SK-N-SH (cell line): ENCODE measurements around the gene HELT.

Experiments
- EZH2phosphoT487 ChIP-seq: fragments of 200-600 bp; sonication (generic); IDR thresholded peaks from 2 replicates; pipeline ENCODE4 v1.6.1; 2017; ENCODE audit warnings: low read depth, mixed run types, mild to moderate bottlenecking, antibody characterized with exemption, moderate library complexity, borderline replicate concordance
- GABPA ChIP-seq: IDR thresholded peaks from 2 replicates; pipeline ENCODE4 v1.4.0; 2012; ENCODE audit warnings: low read depth, mild to moderate bottlenecking
- JUND ChIP-seq: IDR thresholded peaks from 2 replicates; pipeline ENCODE4 v1.4.0; 2012
- RAD21 ChIP-seq: IDR thresholded peaks from 2 replicates; pipeline ENCODE4 v1.6.1; 2012; ENCODE audit warnings: mild to moderate bottlenecking, low read length
- RFX5 ChIP-seq: IDR thresholded peaks from 2 replicates; pipeline ENCODE4 v1.6.1; 2012; ENCODE audit warnings: mild to moderate bottlenecking, improper control_type of control experiment, low read length
- TAF1 ChIP-seq: IDR thresholded peaks from 2 replicates; pipeline ENCODE4 v1.6.1; 2012; ENCODE audit warnings: low read depth, mild to moderate bottlenecking, low read length, moderate library complexity, borderline replicate concordance
- TF ChIP-seq, protein P1 (sequence below): fragments of 200-600 bp; sonication (generic); IDR thresholded peaks from 2 replicates; pipeline ENCODE4 v1.6.1; 2017; ENCODE audit warnings: antibody characterized with exemption, mild to moderate bottlenecking, moderate library complexity

DNA sequence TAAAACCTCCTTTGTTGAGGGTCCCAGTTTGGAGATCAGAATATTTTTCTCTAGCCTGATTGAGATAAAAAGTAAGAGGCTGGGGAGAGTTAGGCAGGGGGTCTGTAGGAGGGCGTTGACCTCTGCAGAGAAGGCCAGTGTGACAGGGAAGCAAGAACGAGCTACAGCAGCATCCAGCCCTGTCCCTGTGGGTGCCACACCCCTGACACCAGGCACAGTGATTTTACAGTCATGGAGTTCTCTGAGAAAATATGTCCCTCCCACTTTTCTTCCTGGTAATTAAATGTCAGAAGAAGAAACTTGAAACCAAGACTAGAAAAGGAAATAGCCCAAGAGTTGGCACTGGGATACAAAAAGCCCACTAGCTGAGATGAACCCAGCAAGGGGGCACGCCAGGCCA lies 25.0 kb upstream of the HELT start:
- TF ChIP-seq RFX5: no peak
- TF ChIP-seq, protein P1, sequence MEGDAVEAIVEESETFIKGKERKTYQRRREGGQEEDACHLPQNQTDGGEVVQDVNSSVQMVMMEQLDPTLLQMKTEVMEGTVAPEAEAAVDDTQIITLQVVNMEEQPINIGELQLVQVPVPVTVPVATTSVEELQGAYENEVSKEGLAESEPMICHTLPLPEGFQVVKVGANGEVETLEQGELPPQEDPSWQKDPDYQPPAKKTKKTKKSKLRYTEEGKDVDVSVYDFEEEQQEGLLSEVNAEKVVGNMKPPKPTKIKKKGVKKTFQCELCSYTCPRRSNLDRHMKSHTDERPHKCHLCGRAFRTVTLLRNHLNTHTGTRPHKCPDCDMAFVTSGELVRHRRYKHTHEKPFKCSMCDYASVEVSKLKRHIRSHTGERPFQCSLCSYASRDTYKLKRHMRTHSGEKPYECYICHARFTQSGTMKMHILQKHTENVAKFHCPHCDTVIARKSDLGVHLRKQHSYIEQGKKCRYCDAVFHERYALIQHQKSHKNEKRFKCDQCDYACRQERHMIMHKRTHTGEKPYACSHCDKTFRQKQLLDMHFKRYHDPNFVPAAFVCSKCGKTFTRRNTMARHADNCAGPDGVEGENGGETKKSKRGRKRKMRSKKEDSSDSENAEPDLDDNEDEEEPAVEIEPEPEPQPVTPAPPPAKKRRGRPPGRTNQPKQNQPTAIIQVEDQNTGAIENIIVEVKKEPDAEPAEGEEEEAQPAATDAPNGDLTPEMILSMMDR: no peak
- no peak for TF ChIP-seq TAF1
- no peak for TF ChIP-seq JUND
- TF ChIP-seq RAD21: no peak
- no peak for TF ChIP-seq EZH2phosphoT487
- no peak for TF ChIP-seq GABPA
